ENCODE results near the gene GNGT1. TPM values are rescaled to one million over a fixed set of nuclear protein-coding genes. Genes with fewer than 3 reads are reported as not detected.

The GNGT1 gene
- total RNA-seq, 2 experiments from 2014 or later = not detected

GRCh38 chr7:93949423-93949822 is 43.1 kb downstream of the GNGT1 start:
- Mint-ChIP-seq H3K4me3 (no peak overlapping the region), H3K9me3 (no peaks in the 10 kb centered on the region), H3K27me3 (peaks cover 1% of the 10 kb centered on the region), H3K27ac (no peak overlapping the region), H3K4me1 (ENCODE audit: low read depth) (no peaks in the 10 kb centered on the region), H3K36me3 (no peaks in the 10 kb centered on the region)
- ChIA-PET CTCF (no interaction called here), POLR2A (no interaction called here)
- DNase-seq = no peak
- intact Hi-C loops (cut with micrococcal nuclease) = no loop called here

GRCh38 chr7:93955304-93955703 is 48.9 kb downstream of the GNGT1 start:
- no peaks in the 10 kb centered on the region for H3K27me3 Mint-ChIP-seq
- intact Hi-C loops (cut with micrococcal nuclease) = no loop called here
- no peaks in the 10 kb centered on the region for H3K4me1 Mint-ChIP-seq (ENCODE audit: low read depth)
- H3K4me3 Mint-ChIP-seq = no peak overlapping the region
- no peaks in the 10 kb centered on the region for H3K36me3 Mint-ChIP-seq
- DNase-seq = no peak
- ChIA-PET POLR2A (no interaction called here), CTCF (no interaction called here)
- no peak overlapping the region for H3K27ac Mint-ChIP-seq
- H3K9me3 Mint-ChIP-seq = no peaks in the 10 kb centered on the region

GRCh38 chr7:93957767-93958166 is 51.4 kb downstream of the GNGT1 start:
- Mint-ChIP-seq H3K36me3 (no peaks in the 10 kb centered on the region), H3K27ac (no peak overlapping the region), H3K27me3 (no peaks in the 10 kb centered on the region), H3K9me3 (no peaks in the 10 kb centered on the region), H3K4me3 (no peak overlapping the region), H3K4me1 (ENCODE audit: low read depth) (no peaks in the 10 kb centered on the region)
- no peak for DNase-seq
- POLR2A ChIA-PET = no interaction called here
- intact Hi-C loops (cut with micrococcal nuclease) = no loop called here
- CTCF ChIA-PET = no interaction called here

- intact Hi-C loops (cut with micrococcal nuclease) = no loop called here
- ChIA-PET CTCF (no interaction called here), POLR2A (no interaction called here)
- Mint-ChIP-seq H3K27me3 (no peaks in the 10 kb centered on the region), H3K9me3 (no peaks in the 10 kb centered on the region), H3K4me1 (ENCODE audit: low read depth) (no peaks in the 10 kb centered on the region), H3K36me3 (no peaks in the 10 kb centered on the region), H3K27ac (no peak overlapping the region), H3K4me3 (no peak overlapping the region)
- DNase-seq = no peak
Observed at GRCh38 chr7:93958216-93958615, 51.8 kb downstream of the GNGT1 start.

GRCh38 chr7:93958651-93959050 is 52.3 kb downstream of the GNGT1 start:
- Mint-ChIP-seq H3K9me3 (no peaks in the 10 kb centered on the region), H3K4me1 (ENCODE audit: low read depth) (no peaks in the 10 kb centered on the region), H3K36me3 (no peaks in the 10 kb centered on the region), H3K4me3 (no peak overlapping the region), H3K27ac (no peak overlapping the region), H3K27me3 (no peaks in the 10 kb centered on the region)
- ChIA-PET POLR2A (no interaction called here), CTCF (no interaction called here)
- no peak for DNase-seq
- intact Hi-C loops (cut with micrococcal nuclease) = no loop called here

Other genes with a start within 250 kb of the GNGT1 start
- gene TFPI2, start 15.8 kb upstream of the GNGT1 start, total RNA-seq = not detected
- gene GNG11, start 15.2 kb downstream of the GNGT1 start, total RNA-seq = not detected
- 10 to 100 TPM; 19.3 to 20.5 TPM for gene BET1, start 97.8 kb downstream of the GNGT1 start, total RNA-seq